Natural killer cell treated with Interleukin-12 subunit alpha and Interleukin-12 subunit beta and Interleukin-15 and Interleukin-18, amount 100 ng/mL, for 72 hours (primary cell): ENCODE results near the gene ST6GALNAC5. TPM values are rescaled to one million over a fixed set of nuclear protein-coding genes. Genes with fewer than 3 reads are reported as not detected.
"Not testable (repeated sequence)": the region's sequence is repeated elsewhere in the genome, so short reads cannot be mapped to it uniquely, and the experiment has no call there.

Experiments used
- ATAC-seq, 2 donors: fragments of 150-1000 bp; cut with Tn5 transposase in 1 of 2; sonication (Bioruptor Pico), chemical (Tn5 transposase) in 1 of 2; 2 replicates each; pipeline ENCODE4 v1.10.0; 2021
- DNase-seq: peaks from one replicate; pipeline ENCODE4 v3.0.0; 2022; ENCODE audit warnings: low spot score
- H3K27ac Mint-ChIP-seq, 2 donors: 1 replicate in 1 of 2; 2 replicates in 1 of 2; pipeline ENCODE4 v1.8.0; 2022; ENCODE audit warnings: mixed read lengths in 2 of 2, mild to moderate bottlenecking in 1 of 2, moderate library complexity in 1 of 2
- H3K27me3 Mint-ChIP-seq, 2 donors: 1 replicate in 1 of 2; 2 replicates in 1 of 2; pipeline ENCODE4 v1.8.0; 2022; ENCODE audit warnings: mixed read lengths in 2 of 2
- H3K36me3 Mint-ChIP-seq: one replicate; pipeline ENCODE4 v1.8.0; 2022; ENCODE audit warnings: mixed read lengths
- H3K4me1 Mint-ChIP-seq, 2 donors: 1 replicate in 1 of 2; 2 replicates in 1 of 2; pipeline ENCODE4 v1.8.0; 2022; ENCODE audit warnings: low read depth in 2 of 2, mixed read lengths in 2 of 2, mild to moderate bottlenecking in 1 of 2
- H3K4me3 Mint-ChIP-seq: one replicate; pipeline ENCODE4 v1.8.0; 2022; ENCODE audit warnings: mixed read lengths
- H3K9me3 Mint-ChIP-seq: 2 replicates; pipeline ENCODE4 v1.8.0; 2022; ENCODE audit warnings: mixed read lengths
- total RNA-seq, 2 donors: library from RNA; stranded (reverse); gene quantifications; one replicate each; pipeline ENCODE4 v1.2.3, GENCODE V29; 2022

ST6GALNAC5 gene
- total RNA-seq, 2 donors from 2014 or later, result not detected

DNA sequence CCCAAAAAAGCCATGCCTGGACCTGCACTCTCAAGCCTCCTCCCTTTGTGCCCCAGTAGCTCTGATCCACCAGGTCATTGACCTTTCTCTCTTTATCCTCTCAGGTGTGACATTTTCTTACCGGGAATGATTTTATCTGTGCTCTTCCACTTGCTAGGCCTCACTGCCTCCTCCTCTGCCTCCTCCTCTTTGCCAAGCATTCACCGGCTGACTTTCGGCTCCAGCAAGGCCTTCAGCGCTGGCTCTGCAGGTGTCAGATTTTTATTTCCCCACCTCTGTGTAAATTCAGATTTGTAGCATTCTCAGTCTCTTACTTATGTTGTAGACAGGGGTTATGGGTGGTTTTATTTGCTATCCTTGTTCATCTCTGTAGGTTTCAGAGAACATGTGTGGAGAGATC, 91.5 kb downstream of the ST6GALNAC5 start:
- DNase-seq (no peak), ATAC-seq (no peak)
- H3K27me3 Mint-ChIP-seq, result peaks cover 0 to 14% of the 10 kb centered on the region in 2 donors
- H3K27ac Mint-ChIP-seq, result no peak overlapping the region
- H3K36me3 Mint-ChIP-seq, result no peaks in the 10 kb centered on the region
- H3K4me3 Mint-ChIP-seq, result no peak overlapping the region
- H3K9me3 Mint-ChIP-seq, result peaks cover 2% of the 10 kb centered on the region
- H3K4me1 Mint-ChIP-seq, result no peaks in the 10 kb centered on the region

DNA sequence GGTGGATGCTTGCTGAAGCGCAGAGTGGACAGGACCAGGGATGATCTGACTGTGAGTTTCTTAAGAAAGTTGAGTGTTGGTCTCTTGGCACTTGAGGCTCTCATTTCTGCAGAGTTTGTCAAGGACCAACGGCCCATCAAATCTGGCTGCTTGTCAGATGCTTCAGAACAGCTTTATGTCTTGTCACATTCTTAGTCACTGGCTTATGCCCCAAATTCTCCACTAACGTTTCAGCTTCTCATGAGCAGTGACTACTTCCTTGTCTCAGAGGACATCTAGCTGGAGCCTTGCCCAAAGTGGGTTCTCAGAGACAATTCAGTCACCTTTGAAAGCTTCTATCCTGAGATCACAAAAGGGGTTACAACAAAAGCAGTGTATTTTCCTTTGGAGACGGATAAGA, 92.3 kb downstream of the ST6GALNAC5 start:
- peaks cover 0 to 7% of the 10 kb centered on the region in 2 donors for H3K27me3 Mint-ChIP-seq

GRCh38 chr1:76961181-76961819, 94.0 kb downstream of the ST6GALNAC5 start:
- Mint-ChIP-seq H3K4me1 (no peaks in the 10 kb centered on the region), H3K27ac (no peak overlapping the region), H3K36me3 (no peaks in the 10 kb centered on the region), H3K27me3 (peaks cover 0 to 7% of the 10 kb centered on the region in 2 donors), H3K9me3 (peaks cover 3% of the 10 kb centered on the region), H3K4me3 (no peak overlapping the region)
- DNase-seq, result no peak
- ATAC-seq, result no peak

More for the DNA sequence above, 92.3 kb downstream of the ST6GALNAC5 start:
- Mint-ChIP-seq H3K36me3 (no peaks in the 10 kb centered on the region), H3K27ac (no peak overlapping the region), H3K4me1 (no peaks in the 10 kb centered on the region), H3K9me3 (peaks cover 3% of the 10 kb centered on the region), H3K4me3 (no peak overlapping the region)
- no peak for ATAC-seq
- DNase-seq, result no peak

DNA sequence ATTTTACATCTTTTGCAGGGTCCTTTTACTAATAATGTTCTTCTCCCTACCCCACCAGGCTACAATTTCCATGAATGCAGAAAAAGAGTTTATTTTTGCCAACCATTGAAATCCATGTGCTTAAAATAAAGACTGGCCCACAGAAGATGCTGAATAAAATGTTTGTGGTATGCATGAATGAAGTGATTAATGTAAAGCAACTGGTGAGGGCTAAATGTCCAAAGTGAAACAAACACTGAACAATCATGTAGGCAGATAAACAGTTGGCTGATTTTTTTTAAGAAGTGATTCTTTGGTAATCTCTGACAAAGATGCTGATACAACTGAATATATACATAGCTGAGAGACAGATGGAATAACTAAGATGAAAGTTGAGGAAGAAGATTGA, 94.5 kb downstream of the ST6GALNAC5 start:
- no peak overlapping the region for H3K4me3 Mint-ChIP-seq
- H3K9me3 Mint-ChIP-seq, result peaks cover 3% of the 10 kb centered on the region
- no peaks in the 10 kb centered on the region for H3K4me1 Mint-ChIP-seq
- H3K27ac Mint-ChIP-seq, result no peak overlapping the region
- no peak for ATAC-seq
- DNase-seq, result no peak
- no peaks in the 10 kb centered on the region for H3K36me3 Mint-ChIP-seq
- peaks cover 0 to 7% of the 10 kb centered on the region in 2 donors for H3K27me3 Mint-ChIP-seq

DNA sequence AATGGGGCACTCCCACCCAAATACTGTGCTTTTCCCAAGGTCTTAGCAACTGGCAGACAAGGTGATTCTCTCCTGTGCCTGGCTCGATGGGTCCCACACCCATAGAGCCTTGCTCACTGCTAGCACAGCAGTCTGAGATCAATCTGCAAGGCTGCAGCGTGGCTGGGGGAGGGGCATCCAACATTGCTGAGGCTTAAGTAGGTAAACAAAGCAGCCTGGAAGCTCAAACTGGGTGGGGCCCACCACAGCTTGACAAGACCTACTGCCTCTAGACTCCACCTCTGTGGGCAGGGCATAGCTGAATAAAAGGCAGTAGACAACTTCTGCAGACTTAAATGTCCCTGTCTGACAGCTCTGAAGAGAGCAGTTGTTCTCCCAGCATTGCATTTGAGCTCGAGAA, 114.0 kb downstream of the ST6GALNAC5 start:
- not testable (repeated sequence) for H3K27ac Mint-ChIP-seq, ATAC-seq, H3K4me3 Mint-ChIP-seq, DNase-seq, H3K4me1 Mint-ChIP-seq
- H3K36me3 Mint-ChIP-seq, result peaks cover 14% of the 10 kb centered on the region
- peaks cover 0 to 39% of the 10 kb centered on the region in 2 donors for H3K27me3 Mint-ChIP-seq
- peaks cover 22% of the 10 kb centered on the region for H3K9me3 Mint-ChIP-seq

- no peak for ATAC-seq
- H3K4me3 Mint-ChIP-seq, result no peak overlapping the region
Observed at GRCh38 chr1:76989976-76990375, 122.7 kb downstream of the ST6GALNAC5 start.

GRCh38 chr1:76993036-76993435, 125.8 kb downstream of the ST6GALNAC5 start:
- DNase-seq, result no peak
- Mint-ChIP-seq H3K27me3 (peaks cover 7 to 15% of the 10 kb centered on the region in 2 donors), H3K27ac (no peak overlapping the region), H3K9me3 (peaks cover 7% of the 10 kb centered on the region), H3K36me3 (no peaks in the 10 kb centered on the region), H3K4me3 (no peak overlapping the region), H3K4me1 (no peaks in the 10 kb centered on the region)
- no peak for ATAC-seq

More at GRCh38 chr1:76989976-76990375, 122.7 kb downstream of the ST6GALNAC5 start:
- Mint-ChIP-seq H3K27ac (no peak overlapping the region), H3K36me3 (no peaks in the 10 kb centered on the region), H3K4me1 (no peaks in the 10 kb centered on the region), H3K27me3 (peaks cover 7 to 15% of the 10 kb centered on the region in 2 donors), H3K9me3 (peaks cover 7% of the 10 kb centered on the region)
- DNase-seq, result no peak

DNA sequence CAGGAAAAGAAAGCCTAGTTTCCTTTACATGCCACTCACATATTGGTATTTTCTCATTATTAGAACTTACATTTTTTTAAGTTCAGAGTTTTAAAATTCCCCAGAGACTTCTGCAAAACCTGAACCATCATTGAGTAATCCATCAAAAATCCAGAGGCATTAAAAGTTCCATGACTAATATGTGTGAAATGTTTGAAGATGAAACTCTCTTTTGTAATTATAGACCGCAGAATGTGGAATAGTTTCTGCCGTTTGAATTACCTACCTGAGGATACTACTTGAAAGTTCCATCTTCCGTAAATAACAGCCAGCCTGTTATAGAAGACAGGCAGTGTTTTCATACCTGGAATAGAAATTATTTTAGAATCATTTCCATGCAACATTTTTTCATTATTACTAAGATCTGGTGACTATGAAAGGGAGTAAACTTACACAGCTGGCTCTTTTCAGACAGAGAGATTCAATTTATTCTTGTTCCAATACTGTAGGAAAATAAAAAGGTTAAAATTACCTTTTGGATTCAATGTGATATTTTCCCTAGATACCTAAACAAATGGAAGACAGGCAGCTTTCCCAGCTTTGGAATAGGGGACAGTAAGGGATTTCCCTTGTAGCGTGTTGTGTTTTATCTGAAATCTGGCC, 131.4 kb downstream of the ST6GALNAC5 start:
- no peak for DNase-seq
- H3K4me1 Mint-ChIP-seq, result no peaks in the 10 kb centered on the region
- H3K27ac Mint-ChIP-seq, result no peak overlapping the region
- no peaks in the 10 kb centered on the region for H3K27me3 Mint-ChIP-seq
- H3K4me3 Mint-ChIP-seq, result no peak overlapping the region
- peaks cover 6% of the 10 kb centered on the region for H3K36me3 Mint-ChIP-seq
- no peaks in the 10 kb centered on the region for H3K9me3 Mint-ChIP-seq
- no peak for ATAC-seq

DNA sequence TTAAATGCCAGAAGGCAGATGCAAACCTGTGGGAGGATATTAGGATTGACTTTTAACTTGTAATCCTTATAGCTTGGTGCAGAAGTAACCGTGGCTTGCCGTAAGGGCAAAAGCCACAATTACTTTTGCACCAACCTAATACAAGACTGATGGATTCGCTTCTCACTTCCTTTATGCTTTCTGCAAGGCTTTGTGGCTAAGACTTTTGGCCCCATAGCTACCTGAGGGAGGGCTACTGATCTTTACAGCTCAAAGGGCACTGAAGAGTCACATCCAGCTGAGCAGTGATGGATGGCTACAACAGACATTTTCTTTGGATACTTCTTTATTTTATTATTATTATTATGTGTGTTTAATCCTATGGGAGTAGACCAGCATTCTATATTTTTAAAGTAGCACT, 140.4 kb downstream of the ST6GALNAC5 start:
- no peak for DNase-seq
- no peaks in the 10 kb centered on the region for H3K36me3 Mint-ChIP-seq
- no peaks in the 10 kb centered on the region for H3K4me1 Mint-ChIP-seq
- H3K4me3 Mint-ChIP-seq, result no peak overlapping the region
- H3K27me3 Mint-ChIP-seq, result no peaks in the 10 kb centered on the region
- no peak overlapping the region for H3K27ac Mint-ChIP-seq
- H3K9me3 Mint-ChIP-seq, result peaks cover 3% of the 10 kb centered on the region
- no peak for ATAC-seq

GRCh38 chr1:77010937-77011336, 143.7 kb downstream of the ST6GALNAC5 start:
- DNase-seq (no peak), ATAC-seq (no peak)
- no peaks in the 10 kb centered on the region for H3K36me3 Mint-ChIP-seq
- H3K9me3 Mint-ChIP-seq, result no peaks in the 10 kb centered on the region
- no peak overlapping the region for H3K4me3 Mint-ChIP-seq
- H3K4me1 Mint-ChIP-seq, result no peaks in the 10 kb centered on the region
- no peak overlapping the region for H3K27ac Mint-ChIP-seq
- H3K27me3 Mint-ChIP-seq, result no peaks in the 10 kb centered on the region

GRCh38 chr1:77012066-77012465, 144.8 kb downstream of the ST6GALNAC5 start:
- Mint-ChIP-seq H3K27me3 (peaks cover under 1 to 5% of the 10 kb centered on the region in 2 donors), H3K4me1 (no peaks in the 10 kb centered on the region), H3K27ac (no peak overlapping the region), H3K9me3 (no peaks in the 10 kb centered on the region), H3K36me3 (no peaks in the 10 kb centered on the region), H3K4me3 (no peak overlapping the region)
- no peak for DNase-seq
- no peak for ATAC-seq

GRCh38 chr1:77014073-77014788, 147.0 kb downstream of the ST6GALNAC5 start:
- peaks cover 3 to 5% of the 10 kb centered on the region in 2 donors for H3K27me3 Mint-ChIP-seq
- H3K4me1 Mint-ChIP-seq, result no peaks in the 10 kb centered on the region
- H3K36me3 Mint-ChIP-seq, result no peaks in the 10 kb centered on the region
- ATAC-seq (no peak), DNase-seq (no peak)
- H3K27ac Mint-ChIP-seq, result no peak overlapping the region
- H3K9me3 Mint-ChIP-seq, result no peaks in the 10 kb centered on the region
- no peak overlapping the region for H3K4me3 Mint-ChIP-seq

GRCh38 chr1:77015748-77016341, 148.6 kb downstream of the ST6GALNAC5 start:
- ATAC-seq, result no peak
- Mint-ChIP-seq H3K27me3 (peaks cover 3 to 5% of the 10 kb centered on the region in 2 donors), H3K27ac (no peak overlapping the region), H3K9me3 (no peaks in the 10 kb centered on the region), H3K36me3 (no peaks in the 10 kb centered on the region), H3K4me3 (no peak overlapping the region), H3K4me1 (no peaks in the 10 kb centered on the region)
- no peak for DNase-seq
